CD14-positive monocyte (primary cell): Measurements from ENCODE around the gene TEKT4. TPM values are rescaled to one million over a fixed set of nuclear protein-coding genes. Genes with fewer than 3 reads are reported as not detected.

Experiments
- DNase-seq, 3 donors: peaks; one replicate each; pipeline ENCODE4 v3.0.0-alpha.2; 2011 to 2022
- H2AFZ ChIP-seq: 2 replicates; pipeline ENCODE4 v1.6.0; 2012; ENCODE audit warnings: mild to moderate bottlenecking, low read depth, low read length, inconsistent platforms; ENCODE audit not compliant: insufficient read depth, poor library complexity, severe bottlenecking
- H3K27ac ChIP-seq, 2 donors: 1 replicate in 1 of 2; 2 replicates in 1 of 2; pipeline ENCODE4 v1.5.1; 2012 to 2013; ENCODE audit warnings: low read length in 2 of 2, control low read depth in 1 of 2, inconsistent platforms in 1 of 2, low read depth in 1 of 2, mild to moderate bottlenecking in 1 of 2
- H3K27me3 ChIP-seq, 2 donors: one replicate each; pipeline versions ENCODE4 v1.6.0 to v1.6.1; 2011 to 2013; ENCODE audit warnings: low read length in 2 of 2; ENCODE audit not compliant: control insufficient read depth in 2 of 2, insufficient read depth in 2 of 2
- H3K36me3 ChIP-seq, 2 donors: replicated peaks in 1 of 2; 1 replicate in 1 of 2; 2 replicates in 1 of 2; pipeline versions ENCODE4 v1.5.1 to v1.6.1; 2012 to 2013; ENCODE audit warnings: low read length in 2 of 2, control low read depth in 1 of 2, inconsistent platforms in 1 of 2, mild to moderate bottlenecking in 1 of 2; ENCODE audit not compliant: insufficient read depth in 2 of 2, control insufficient read depth in 1 of 2
- H3K4me1 ChIP-seq, 2 donors: 1 replicate in 1 of 2; 2 replicates in 1 of 2; pipeline versions ENCODE4 v1.5.1 to v1.6.1; 2012 to 2013; ENCODE audit warnings: low read length in 2 of 2, control low read depth in 1 of 2, inconsistent platforms in 1 of 2, mild to moderate bottlenecking in 1 of 2, moderate library complexity in 1 of 2; ENCODE audit not compliant: insufficient read depth in 2 of 2, control insufficient read depth in 1 of 2
- H3K4me2 ChIP-seq: replicated peaks from 2 replicates; pipeline ENCODE3; 2012; ENCODE audit warnings: low read length, moderate library complexity, mild to moderate bottlenecking; ENCODE audit not compliant: poor library complexity, severe bottlenecking; ENCODE audit errors: extremely low read depth
- H3K4me3 ChIP-seq, 3 experiments: fragments of 200-600 bp in 1 of 3; sonication (generic) in 1 of 3; replicated peaks in 1 of 3; 1 replicate in 2 of 3; 2 replicates in 1 of 3; pipeline ENCODE4 v1.5.1; 2011 to 2013; ENCODE audit warnings: low read length in 3 of 3, mild to moderate bottlenecking in 3 of 3, control low read depth in 2 of 3, low read depth in 2 of 3, inconsistent platforms in 1 of 3, moderate library complexity in 1 of 3
- H3K79me2 ChIP-seq: 2 replicates; pipeline ENCODE4 v1.6.0; 2012; ENCODE audit warnings: mild to moderate bottlenecking, control low read depth, inconsistent platforms, low read length, moderate library complexity; ENCODE audit not compliant: insufficient read depth
- H3K9ac ChIP-seq: 2 replicates; pipeline ENCODE4 v1.6.0; 2017; ENCODE audit warnings: low read length, mild to moderate bottlenecking; ENCODE audit not compliant: insufficient read depth, poor library complexity, severe bottlenecking
- H3K9me3 ChIP-seq, 2 donors: replicated peaks in 1 of 2; 1 replicate in 1 of 2; 2 replicates in 1 of 2; pipeline versions ENCODE4 v1.5.1 to v1.6.1; 2012 to 2013; ENCODE audit warnings: low read length in 2 of 2, control low read depth in 1 of 2; ENCODE audit not compliant: control insufficient read depth in 1 of 2, insufficient read depth in 1 of 2
- H4K20me1 ChIP-seq: 2 replicates; pipeline ENCODE4 v1.6.0; 2012; ENCODE audit warnings: mild to moderate bottlenecking, low read length, control low read depth, moderate library complexity; ENCODE audit not compliant: insufficient read depth
- H3K27ac Mint-ChIP-seq, 7 donors: one replicate each; pipeline ENCODE4 v1.8.0; 2020; ENCODE audit warnings: mild to moderate bottlenecking in 7 of 7, mixed read lengths in 7 of 7, moderate library complexity in 6 of 7, inconsistent platforms in 2 of 7
- H3K27me3 Mint-ChIP-seq, 3 donors: one replicate each; pipeline ENCODE4 v1.8.0; 2021 to 2022; ENCODE audit warnings: low read depth in 3 of 3, mild to moderate bottlenecking in 3 of 3, mixed read lengths in 3 of 3, moderate library complexity in 3 of 3, inconsistent platforms in 1 of 3
- H3K36me3 Mint-ChIP-seq, 2 donors: one replicate each; pipeline ENCODE4 v1.8.0; 2020; ENCODE audit warnings: mixed read lengths in 2 of 2, inconsistent platforms in 1 of 2, mild to moderate bottlenecking in 1 of 2
- H3K4me1 Mint-ChIP-seq: one replicate; pipeline ENCODE4 v1.8.0; 2020; ENCODE audit warnings: mild to moderate bottlenecking, mixed read lengths
- H3K4me3 Mint-ChIP-seq, 2 donors: one replicate each; pipeline ENCODE4 v1.8.0; 2020; ENCODE audit warnings: mild to moderate bottlenecking in 2 of 2, mixed read lengths in 2 of 2, moderate library complexity in 1 of 2
- H3K9me3 Mint-ChIP-seq, 7 donors: one replicate each; pipeline ENCODE4 v1.8.0; 2020 to 2022; ENCODE audit warnings: mixed read lengths in 7 of 7, mild to moderate bottlenecking in 6 of 7, moderate library complexity in 6 of 7, inconsistent platforms in 2 of 7
- WGBS: methylation state at CpG from one replicate; pipeline ENCODE4 v1.1.5; 2013; ENCODE audit warnings: missing lambda C conversion rate; ENCODE audit not compliant: insufficient coverage; 5-methylcytosine and 5-hydroxymethylcytosine counted together
- intact Hi-C, 2 donors: fragments of 100-400 bp; cut with micrococcal nuclease; formaldehyde crosslinking; loops; one replicate each; pipeline versions ENCODE4 v1.15.0 to v1.15.1; 2023
- polyA plus RNA-seq, 3 donors: library from polyadenylated mRNA; depleted of rRNA in 1 of 3; unstranded in 2 of 3; stranded (reverse) in 1 of 3; fragments of 300-500 nt in 2 of 3; fragments of >200 nt in 1 of 3; fragmentation: Illumina TruSeq in 2 of 3; gene quantifications; 1 replicate in 2 of 3; 2 replicates in 1 of 3; pipeline ENCODE4 v1.2.3, GENCODE V29; 2012 to 2021
- TF ChIP-seq, protein P1 (sequence below): fragments of 200-600 bp; IDR thresholded peaks from one replicate; pipeline ENCODE4 v1.8.0; 2022; ENCODE audit warnings: antibody characterized with exemption, mild to moderate bottlenecking

TEKT4 gene
- polyA plus RNA-seq, 3 donors = not detected

DNA sequence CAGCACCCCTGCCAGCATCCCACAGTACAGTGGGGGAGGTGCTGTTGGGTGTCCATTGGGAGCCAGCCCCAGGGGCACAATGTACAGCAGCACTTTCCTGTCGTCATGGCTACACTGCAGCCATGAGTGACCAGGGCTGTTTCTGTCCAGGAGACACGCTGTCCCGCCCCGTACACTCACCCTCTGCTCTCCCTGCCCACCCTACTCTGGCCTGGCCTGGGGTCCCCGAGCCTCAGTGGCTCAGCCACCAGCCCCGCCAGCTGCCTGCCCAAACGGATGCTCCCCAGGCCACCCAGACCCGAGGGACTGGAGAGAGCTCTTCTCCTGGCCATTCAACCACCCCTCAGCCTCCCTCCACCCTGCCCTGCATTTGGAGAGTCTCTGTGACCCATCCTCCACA lies 9.3 kb downstream of the TEKT4 start:
- Histone ChIP-seq H3K4me2 (no peak overlapping the region), H2AFZ (no peak overlapping the region), H4K20me1 (no peaks in the 10 kb centered on the region), H3K27ac (no peak overlapping the region), H3K27me3 (no peaks in the 10 kb centered on the region), H3K79me2 (no peaks in the 10 kb centered on the region), H3K9ac (no peak overlapping the region), H3K36me3 (no peaks in the 10 kb centered on the region), H3K9me3 (no peaks in the 10 kb centered on the region), H3K4me3 (no peak overlapping the region), H3K4me1 (no peaks in the 10 kb centered on the region)
- Mint-ChIP-seq H3K4me1 (no peaks in the 10 kb centered on the region), H3K27me3 (peaks cover 0 to 4% (median 2%) of the 10 kb centered on the region in 3 donors), H3K4me3 (no peak overlapping the region), H3K27ac (no peak overlapping the region), H3K9me3 (peaks cover 0 to 2% (median 2%) of the 10 kb centered on the region in 7 donors), H3K36me3 (no peaks in the 10 kb centered on the region)
- no peak for DNase-seq
- TF ChIP-seq, protein P1, sequence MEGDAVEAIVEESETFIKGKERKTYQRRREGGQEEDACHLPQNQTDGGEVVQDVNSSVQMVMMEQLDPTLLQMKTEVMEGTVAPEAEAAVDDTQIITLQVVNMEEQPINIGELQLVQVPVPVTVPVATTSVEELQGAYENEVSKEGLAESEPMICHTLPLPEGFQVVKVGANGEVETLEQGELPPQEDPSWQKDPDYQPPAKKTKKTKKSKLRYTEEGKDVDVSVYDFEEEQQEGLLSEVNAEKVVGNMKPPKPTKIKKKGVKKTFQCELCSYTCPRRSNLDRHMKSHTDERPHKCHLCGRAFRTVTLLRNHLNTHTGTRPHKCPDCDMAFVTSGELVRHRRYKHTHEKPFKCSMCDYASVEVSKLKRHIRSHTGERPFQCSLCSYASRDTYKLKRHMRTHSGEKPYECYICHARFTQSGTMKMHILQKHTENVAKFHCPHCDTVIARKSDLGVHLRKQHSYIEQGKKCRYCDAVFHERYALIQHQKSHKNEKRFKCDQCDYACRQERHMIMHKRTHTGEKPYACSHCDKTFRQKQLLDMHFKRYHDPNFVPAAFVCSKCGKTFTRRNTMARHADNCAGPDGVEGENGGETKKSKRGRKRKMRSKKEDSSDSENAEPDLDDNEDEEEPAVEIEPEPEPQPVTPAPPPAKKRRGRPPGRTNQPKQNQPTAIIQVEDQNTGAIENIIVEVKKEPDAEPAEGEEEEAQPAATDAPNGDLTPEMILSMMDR = no peak
- intact Hi-C loops = no loop called here
- WGBS = 81% methylated on average over 2 of the region's 8 CpGs

DNA sequence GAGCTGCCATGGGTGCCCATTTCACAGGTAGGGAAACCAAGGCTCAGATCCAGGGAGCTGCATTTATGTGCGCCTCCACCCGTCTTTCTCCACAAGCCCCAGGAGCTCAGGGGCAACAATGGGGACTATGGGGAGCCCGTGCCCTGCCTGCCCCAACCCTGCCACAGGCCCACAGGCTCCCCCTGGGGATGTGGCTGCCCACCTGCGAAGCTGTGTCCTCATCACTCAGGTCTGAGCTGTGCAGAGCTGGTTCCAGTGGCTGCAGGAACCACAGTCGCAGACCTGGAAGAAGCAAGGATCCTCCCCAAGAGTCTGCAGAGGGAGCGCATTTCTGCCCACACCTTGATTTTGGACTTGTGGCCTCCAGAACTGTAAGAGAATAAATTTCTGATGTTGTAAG lies 9.8 kb downstream of the TEKT4 start:
- no peaks in the 10 kb centered on the region for H3K4me1 ChIP-seq
- H4K20me1 ChIP-seq = no peaks in the 10 kb centered on the region
- H3K79me2 ChIP-seq = no peaks in the 10 kb centered on the region
- H3K4me1 Mint-ChIP-seq = no peaks in the 10 kb centered on the region
- H3K9me3 Mint-ChIP-seq = peaks cover 0 to 2% (median 2%) of the 10 kb centered on the region in 7 donors
- H3K4me3 Mint-ChIP-seq = no peak overlapping the region
- no peak overlapping the region for H2AFZ ChIP-seq
- H3K27ac ChIP-seq = no peak overlapping the region
- H3K36me3 Mint-ChIP-seq = no peaks in the 10 kb centered on the region
- no peak for DNase-seq
- no peaks in the 10 kb centered on the region for H3K27me3 ChIP-seq
- H3K27me3 Mint-ChIP-seq = peaks cover 0 to 4% (median 2%) of the 10 kb centered on the region in 3 donors
- no peaks in the 10 kb centered on the region for H3K9me3 ChIP-seq
- no peak overlapping the region for H3K27ac Mint-ChIP-seq
- no peak overlapping the region for H3K4me3 ChIP-seq
- H3K4me2 ChIP-seq = no peak overlapping the region
- TF ChIP-seq, protein P1 = no peak
- 89% methylated on average over 5 of the region's 6 CpGs for WGBS
- no peak overlapping the region for H3K9ac ChIP-seq
- H3K36me3 ChIP-seq = no peaks in the 10 kb centered on the region
- intact Hi-C loops = no loop called here
